Heart left ventricle (tissue), 16 donors: ENCODE data around the gene SRSF12. TPM values are rescaled to one million over a fixed set of nuclear protein-coding genes. Genes with fewer than 3 reads are reported as not detected.
A peak's percentile ranks its signal among the peaks of the same experiment; 100 is the strongest.

Experiments used
- ATAC-seq, 4 donors: fragments of 200-7000 bp; cut with Tn5 transposase; one replicate each; pipeline ENCODE4 v1.9.1; 2020 to 2022; ENCODE audit warnings: moderate library complexity in 4 of 4, mild to moderate bottlenecking in 3 of 4, moderate number of reproducible peaks in 1 of 4
- DNase-seq, 5 donors: peaks; one replicate each; pipeline ENCODE4 v3.0.0-alpha.2; 2020
- H3K27ac ChIP-seq, 12 donors: fragments of 200-600 bp; sonication (generic) in 4 of 12; one replicate each; pipeline versions ENCODE4 v1.5.0 to v1.8.0; 2016 to 2022; ENCODE audit warnings: mild to moderate bottlenecking in 2 of 12
- H3K27me3 ChIP-seq, 9 donors: fragments of 200-600 bp; sonication (generic) in 2 of 9; one replicate each; pipeline versions ENCODE4 v1.5.1 to v1.8.0; 2016 to 2022; ENCODE audit warnings: mild to moderate bottlenecking in 3 of 9
- H3K36me3 ChIP-seq, 9 donors: fragments of 200-600 bp; sonication (generic) in 2 of 9; one replicate each; pipeline versions ENCODE4 v1.5.0 to v1.8.0; 2018 to 2022; ENCODE audit warnings: mild to moderate bottlenecking in 2 of 9
- H3K4me1 ChIP-seq, 12 donors: fragments of 200-600 bp; sonication (generic) in 4 of 12; one replicate each; pipeline versions ENCODE4 v1.5.0 to v1.8.0; 2016 to 2022; ENCODE audit warnings: mild to moderate bottlenecking in 3 of 12
- H3K4me3 ChIP-seq, 12 donors: fragments of 200-600 bp; sonication (generic) in 4 of 12; one replicate each; pipeline versions ENCODE4 v1.5.0 to v1.8.0; 2017 to 2022; ENCODE audit warnings: mild to moderate bottlenecking in 9 of 12, moderate library complexity in 4 of 12
- H3K9me3 ChIP-seq, 12 donors: fragments of 200-600 bp; sonication (generic) in 4 of 12; one replicate each; pipeline versions ENCODE4 v1.5.0 to v1.8.0; 2016 to 2022; ENCODE audit warnings: mild to moderate bottlenecking in 1 of 12
- CTCF ChIP-seq, 12 donors: fragments of 200-600 bp; sonication (generic) in 4 of 12; IDR thresholded peaks; one replicate each; pipeline versions ENCODE4 v1.5.0 to v1.8.0; 2018 to 2022; ENCODE audit warnings: antibody characterized with exemption in 12 of 12, mild to moderate bottlenecking in 5 of 12
- POLR2A ChIP-seq, 2 donors: fragments of 450-650 bp; IDR thresholded peaks; one replicate each; pipeline ENCODE4 v1.6.1; 2017; ENCODE audit warnings: antibody characterized with exemption in 2 of 2, mild to moderate bottlenecking in 2 of 2, moderate library complexity in 2 of 2
- WGBS, 4 donors: extraction: QIAGEN DNeasy Blood & Tissue Kit in 2 of 4; methylation state at CpG; one replicate each; pipeline versions ENCODE4 v1.1.5 to v1.1.7; 2013 to 2018; 5-methylcytosine and 5-hydroxymethylcytosine counted together
- intact Hi-C, 10 donors: fragments of 100-400 bp; cut with DNase I; formaldehyde crosslinking; loops; one replicate each; pipeline versions ENCODE4 v1.11.1 to v1.14.2; 2022
- polyA plus RNA-seq, 2 donors: library from polyadenylated mRNA; stranded (reverse); fragments of 200-250 nt; gene quantifications; one replicate each; pipeline ENCODE4 v1.2.3, GENCODE V29; 2013
- total RNA-seq, 9 donors: library from RNA; depleted of rRNA in 2 of 9; stranded (reverse); fragments of >200 nt in 2 of 9; fragmentation: NEBNext Ultra II Directional in 3 of 9; extraction: Animal tissue kit (Norgen Biotek cat#: 25700) in 3 of 9; gene quantifications; one replicate each; pipeline versions ENCODE4 v1.1.0 to v1.2.4, GENCODE V29; 2016 to 2023
- donor health status: ischemic (EF 13 %, LVEDD 7.1; RV severe dilation, severe dysfunction).
- donor health status: healthy with polysubstance abuse.
- donor health status: DM: no; HTN: yes; CAD: no.
- donor health status: DM: no; HTN: no; CAD: no.
- donor health status: ischemic (EF 25% LVEDD 6.9; RV normal size, moderate dysfunction).
- donor health status: ischemic (EF 25% LVEDD 5.7; RV mildly dilated, moderate dysfunction).
- donor health status: healthy.
- donor health status: DM: yes; HTN: yes; CAD: no.
- donor health status: ischemic (EF 35%, LVEDD 5.7; RV mildly dilated, moderate dysfunction).
- donor health status: nonischemic (EF 11% LVEDD 7.7; RV severe dilation, severe dysfunction).
- donor health status: DM: yes; HTN: yes; CAD: no.
- donor health status: PGD.
- donor health status: ischemic (EF 29% LVEDD 5.4; RV normal size, mild dysfunction).
- donor health status: nonischemic (EF 23%, LVEDD 6.1; RV moderate dilation, normal function).

Gene SRSF12
- total and polyA plus RNA-seq, 11 donors, result 0.14 to 0.48 (median 0.22) TPM; not detected in 5

- peaks cover 0 to 46% (median 26%) of the 10 kb centered on the region in 12 donors for H3K4me1 ChIP-seq
- H3K9me3 ChIP-seq, result no peaks in the 10 kb centered on the region
- H3K27ac ChIP-seq, result peak within 1 kb of the TSS; percentile 95 to 100 (median 100)
- peaks cover 0 to 33% (median 25%) of the 10 kb centered on the region in 9 donors for H3K36me3 ChIP-seq
- peak; percentile 88 to 92 (median 92) for ATAC-seq
- TF ChIP-seq CTCF (IDR thresholded peaks at IDR 0.05) (peak in 1 of 12 donors; percentile 8), POLR2A (IDR thresholded peaks at IDR 0.05) (peak; percentile 95 to 100)
- no peaks in the 10 kb centered on the region for H3K27me3 ChIP-seq
- peak; percentile 100 for DNase-seq
- intact Hi-C loops, result loop anchor here in 9 of 10 donors (1.0 to 10.0 kb wide), 15 partner anchors 36 to 332 kb away; partner anchors contain the start of genes PM20D2 (in 4 of the 9), UBE2J1 (in 3 of the 9), RNGTT (in 1 of the 9) and RRAGD (in 1 of the 9)
- H3K4me3 ChIP-seq, result peak within 1 kb of the TSS; percentile 68 to 100 (median 95)
- 0 to 1% (median 0%) methylated on average over 60 to 63 of the region's 63 CpGs for WGBS, 4 donors
Observed at GRCh38 chr6:89080281-89081128, 37.4 kb downstream of the SRSF12 start, which contains the start of gene PNRC1. TSS of gene PNRC1 (plus strand) at chr6:89080751. CDS start at chr6:89080895, 144 bp downstream.

GRCh38 chr6:89079511-89080234 is 38.2 kb downstream of the SRSF12 start:
- Histone ChIP-seq H3K9me3 (no peaks in the 10 kb centered on the region), H3K4me1 (peaks cover 0 to 37% (median 18%) of the 10 kb centered on the region in 12 donors), H3K4me3 (peak overlapping the region; percentile 21 to 100 (median 93)), H3K36me3 (peaks cover 0 to 24% (median 16%) of the 10 kb centered on the region in 9 donors), H3K27ac (peak overlapping the region; percentile 95 to 100 (median 100)), H3K27me3 (no peaks in the 10 kb centered on the region)
- DNase-seq, result peak; percentile 45 to 63 (median 52)
- WGBS, 4 donors, result 1 to 2% (median 1%) methylated on average over 20 of the region's 20 CpGs
- ATAC-seq, result no peak
- TF ChIP-seq CTCF (IDR thresholded peaks at IDR 0.05) (no peak), POLR2A (IDR thresholded peaks at IDR 0.05) (no peak)
- intact Hi-C loops, result loop anchor here (1.0 to 10.0 kb wide), 18 partner anchors 35 to 333 kb away; partner anchors contain the start of genes PM20D2 (in 4 of the 10), UBE2J1 (in 3 of the 10), RNGTT (in 1 of the 10) and RRAGD (in 1 of the 10)

DNA sequence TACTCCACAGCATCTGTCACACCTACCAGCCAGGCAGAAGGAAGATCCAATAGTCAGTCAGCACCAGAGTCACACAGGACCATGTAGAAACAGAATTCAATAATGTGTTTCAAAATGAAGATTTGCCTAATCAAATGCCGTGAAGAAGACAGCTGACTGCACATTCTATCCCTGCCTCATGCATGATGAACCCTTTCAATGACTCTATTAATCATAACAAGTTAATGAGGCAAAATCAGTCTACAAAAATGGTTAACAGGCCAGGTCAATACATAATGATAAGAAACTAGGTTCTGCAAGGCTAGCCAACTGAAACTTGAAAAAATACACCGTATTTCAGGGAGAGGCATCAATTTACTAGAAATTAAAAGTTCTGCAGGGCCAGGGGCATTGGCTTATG is 44.0 kb downstream of the SRSF12 start:
- intact Hi-C loops, result no loop called here
- Histone ChIP-seq H3K4me1 (peaks cover 0 to 21% (median 0%) of the 10 kb centered on the region in 12 donors), H3K9me3 (peaks cover 0 to 3% (median 0%) of the 10 kb centered on the region in 12 donors), H3K27ac (peak overlapping the region in 1 of 12 donors; percentile 63), H3K27me3 (no peaks in the 10 kb centered on the region), H3K36me3 (no peaks in the 10 kb centered on the region), H3K4me3 (no peak overlapping the region)
- no peak for DNase-seq
- ATAC-seq, result no peak
- TF ChIP-seq POLR2A (IDR thresholded peaks at IDR 0.05) (no peak), CTCF (IDR thresholded peaks at IDR 0.05) (no peak)
- 93 to 99% (median 95%) methylated on average over 2 of the region's 2 CpGs for WGBS, 4 donors
